Measurements from ENCODE around the gene TRIM2. TPM values are rescaled to one million over a fixed set of nuclear protein-coding genes. Genes with fewer than 3 reads are reported as not detected.
A peak's percentile ranks its signal among the peaks of the same experiment; 100 is the strongest.

The TRIM2 gene
- polyA plus RNA-seq, 3 donors, result 0.50 to 0.96 (median 0.76) TPM

- Histone ChIP-seq H4K20me1 (ENCODE audit: insufficient read depth, low read length) (no peaks in the 10 kb centered on the region), H3K27ac (ENCODE audit: low read depth in 1 of 2, low read length in 2 of 2) (peak overlapping the region in 1 of 2 donors; percentile 23), H2AFZ (ENCODE audit: insufficient read depth, low read depth, low read length, poor library complexity, severe bottlenecking) (peak overlapping the region; percentile 93), H3K4me3 (replicated peaks in 1 of 3; ENCODE audit: low read depth in 2 of 3, low read length in 3 of 3) (peak overlapping the region; percentile 50 to 86 (median 53)), H3K79me2 (ENCODE audit: insufficient read depth, low read length) (no peaks in the 10 kb centered on the region), H3K4me1 (ENCODE audit: control insufficient read depth in 1 of 2, insufficient read depth in 2 of 2, low read length in 2 of 2) (peaks cover 9 to 13% of the 10 kb centered on the region in 2 donors), H3K9me3 (replicated peaks in 1 of 2; ENCODE audit: control insufficient read depth in 1 of 2, insufficient read depth in 1 of 2, low read length in 2 of 2) (peaks cover 0 to 14% of the 10 kb centered on the region in 2 donors), H3K36me3 (replicated peaks in 1 of 2; ENCODE audit: control insufficient read depth in 1 of 2, insufficient read depth in 2 of 2, low read length in 2 of 2) (peaks cover 0 to 5% of the 10 kb centered on the region in 2 donors), H3K9ac (ENCODE audit: insufficient read depth, low read length, poor library complexity, severe bottlenecking) (peak overlapping the region; percentile 72), H3K27me3 (ENCODE audit: control insufficient read depth in 2 of 2, insufficient read depth in 2 of 2, low read length in 2 of 2) (peaks cover 3 to 5% of the 10 kb centered on the region in 2 donors), H3K4me2 (replicated peaks; ENCODE audit: extremely low read depth, low read length, poor library complexity, severe bottlenecking) (peak overlapping the region; percentile 90)
- Mint-ChIP-seq H3K27me3 (ENCODE audit: low read depth in 3 of 3) (peaks cover 10 to 26% (median 19%) of the 10 kb centered on the region in 3 donors), H3K4me1 (peaks cover 23% of the 10 kb centered on the region), H3K27ac (peak overlapping the region in 1 of 7 donors; percentile 50), H3K36me3 (peaks cover 6 to 9% of the 10 kb centered on the region in 2 donors), H3K4me3 (peak overlapping the region; percentile 94 to 96), H3K9me3 (peaks cover 16 to 35% (median 22%) of the 10 kb centered on the region in 7 donors)
- no peak for TF ChIP-seq CTCF (IDR thresholded peaks at IDR 0.05)
- DNase-seq, result no peak
- WGBS (ENCODE audit: insufficient coverage), result 15% methylated on average over 5 of the region's 9 CpGs
- intact Hi-C loops (cut with micrococcal nuclease), result no loop called here
These were observed 19.2 kb downstream of the TRIM2 start for GRCh38 chr4:153223427-153223801.

- H3K27ac ChIP-seq (ENCODE audit: low read depth in 1 of 2, low read length in 2 of 2), result no peak overlapping the region
- peak overlapping the region; percentile 90 for H3K4me2 ChIP-seq (replicated peaks; ENCODE audit: extremely low read depth, low read length, poor library complexity, severe bottlenecking)
- peaks cover 10 to 24% (median 19%) of the 10 kb centered on the region in 3 donors for H3K27me3 Mint-ChIP-seq (ENCODE audit: low read depth in 3 of 3)
These were observed 19.7 kb downstream of the TRIM2 start for GRCh38 chr4:153223930-153224329.

More at GRCh38 chr4:153223930-153224329, 19.7 kb downstream of the TRIM2 start:
- TF ChIP-seq CTCF (IDR thresholded peaks at IDR 0.05), result no peak
- intact Hi-C loops (cut with micrococcal nuclease), result no loop called here
- Mint-ChIP-seq H3K9me3 (peaks cover 16 to 35% (median 22%) of the 10 kb centered on the region in 7 donors), H3K27ac (no peak overlapping the region), H3K4me1 (peaks cover 23% of the 10 kb centered on the region), H3K36me3 (peaks cover 6 to 9% of the 10 kb centered on the region in 2 donors), H3K4me3 (peak overlapping the region in 1 of 2 donors; percentile 49)
- no peak for DNase-seq
- Histone ChIP-seq H3K4me3 (replicated peaks in 1 of 3; ENCODE audit: low read depth in 2 of 3, low read length in 3 of 3) (peak overlapping the region in 1 of 3 experiments; percentile 86), H3K9ac (ENCODE audit: insufficient read depth, low read length, poor library complexity, severe bottlenecking) (no peak overlapping the region), H3K79me2 (ENCODE audit: insufficient read depth, low read length) (no peaks in the 10 kb centered on the region), H3K27me3 (ENCODE audit: control insufficient read depth in 2 of 2, insufficient read depth in 2 of 2, low read length in 2 of 2) (peaks cover 3 to 5% of the 10 kb centered on the region in 2 donors), H3K36me3 (replicated peaks in 1 of 2; ENCODE audit: control insufficient read depth in 1 of 2, insufficient read depth in 2 of 2, low read length in 2 of 2) (peaks cover 0 to 5% of the 10 kb centered on the region in 2 donors), H4K20me1 (ENCODE audit: insufficient read depth, low read length) (no peaks in the 10 kb centered on the region), H2AFZ (ENCODE audit: insufficient read depth, low read depth, low read length, poor library complexity, severe bottlenecking) (peak overlapping the region; percentile 93), H3K9me3 (replicated peaks in 1 of 2; ENCODE audit: control insufficient read depth in 1 of 2, insufficient read depth in 1 of 2, low read length in 2 of 2) (peaks cover 0 to 14% of the 10 kb centered on the region in 2 donors), H3K4me1 (ENCODE audit: control insufficient read depth in 1 of 2, insufficient read depth in 2 of 2, low read length in 2 of 2) (peaks cover 9 to 13% of the 10 kb centered on the region in 2 donors)
- WGBS (ENCODE audit: insufficient coverage), result no CpG with 5 or more reads among the region's 1 CpG

All from CD14-positive monocyte (primary cell).